ENCODE data around the gene EHD4.

EHD4 gene

DNA sequence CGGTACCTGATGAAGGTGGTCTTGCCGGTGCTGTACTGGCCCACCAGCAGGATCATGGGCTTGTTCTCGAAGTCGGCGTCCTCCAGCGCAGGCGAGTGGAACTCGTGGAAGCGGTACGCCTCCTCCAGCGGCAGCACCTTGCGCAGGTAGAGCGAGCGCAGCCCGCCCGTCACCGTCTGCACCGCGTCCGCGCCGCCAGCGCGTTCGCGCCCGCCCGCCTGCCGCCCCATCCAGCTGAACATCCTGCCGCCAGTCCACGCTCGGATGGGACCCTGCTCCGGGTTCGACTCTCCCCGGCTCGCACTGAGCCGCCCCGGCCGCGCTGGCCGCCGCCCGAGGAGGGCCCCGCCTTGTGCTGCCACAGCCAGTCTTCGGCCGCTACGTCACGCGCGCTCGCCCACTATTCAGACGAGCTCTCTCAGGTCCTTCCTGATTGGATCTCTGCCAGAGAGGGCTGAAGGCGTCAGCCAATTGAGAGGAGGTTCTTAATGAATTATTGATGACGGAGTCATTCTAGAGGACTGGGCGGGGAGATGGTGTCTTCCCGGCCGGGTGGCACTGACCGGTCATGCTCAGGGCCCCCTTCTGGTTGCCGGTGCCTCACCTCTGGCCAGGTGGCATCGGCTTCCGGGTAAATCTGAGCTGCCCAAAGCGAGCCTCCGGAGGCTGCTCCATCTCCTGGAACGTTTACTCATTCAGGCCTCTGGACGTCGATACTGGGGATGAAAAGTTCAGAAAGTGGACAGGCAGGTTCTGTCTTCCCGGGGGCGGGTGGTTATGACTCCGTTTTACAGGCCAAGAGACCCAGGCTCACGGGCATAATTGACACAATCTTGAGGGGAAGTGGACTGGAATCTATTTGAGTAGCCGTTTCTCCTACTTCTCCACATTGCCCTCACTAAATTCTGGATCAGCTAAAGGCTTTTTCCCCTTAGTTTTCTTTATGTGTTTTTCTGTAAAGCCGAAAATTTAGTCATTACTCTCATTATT lies at the start of gene EHD4:
TSS of gene EHD4 (minus strand) at position 305 of the 990 bp plus-strand sequence. CDS start at position 242, 63 bp downstream.
- peak; percentile 93 to 95 for DNase-seq

DNA sequence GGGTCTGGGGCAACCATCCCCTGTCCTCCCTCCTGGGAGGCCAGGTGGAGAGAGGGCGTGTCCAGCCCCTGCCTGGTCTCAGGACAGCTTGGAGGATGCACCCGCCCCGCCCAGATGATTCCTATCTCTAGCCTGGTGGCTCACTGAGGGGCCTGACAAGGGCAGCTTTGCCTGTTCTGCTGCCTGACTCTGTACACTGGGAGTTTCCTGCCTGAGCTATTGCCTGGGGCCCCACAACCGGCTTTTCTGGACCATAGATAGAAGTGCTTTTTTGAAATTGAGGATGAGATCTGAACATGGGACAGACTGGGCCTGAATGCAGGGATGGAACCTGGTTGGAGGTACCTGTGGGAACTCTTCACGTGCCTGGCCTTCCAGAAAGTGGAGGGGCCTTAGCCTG lies 49.2 kb upstream of the EHD4 start:
- DNase-seq = no peak

DNA sequence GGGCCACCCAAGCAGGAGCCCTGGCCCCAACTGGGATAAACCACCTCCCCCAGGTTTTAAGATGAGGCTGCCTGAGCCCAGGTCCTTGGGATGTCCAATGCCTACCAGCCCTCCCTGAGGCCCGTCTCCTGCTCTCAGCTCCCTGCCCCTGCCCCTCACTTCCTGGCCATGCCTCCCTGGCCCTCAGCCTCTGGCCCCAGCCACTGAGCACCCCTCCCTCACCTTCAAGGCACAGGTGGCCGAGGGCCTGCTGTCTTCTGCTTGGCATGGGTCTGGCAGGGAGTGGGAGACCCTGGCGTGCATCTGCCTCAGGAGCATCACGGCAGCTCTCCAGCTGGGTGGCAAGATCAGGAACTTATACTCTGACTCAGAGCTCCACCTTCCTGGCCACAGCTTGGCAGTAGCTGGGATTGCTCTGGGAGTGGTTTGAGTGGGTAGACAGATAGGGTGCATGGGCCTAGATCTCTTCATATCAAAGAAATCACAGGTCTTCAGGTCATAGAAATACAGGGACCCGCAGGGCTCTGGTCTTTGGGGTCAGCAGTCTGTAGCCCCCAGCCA lies 48.4 kb upstream of the EHD4 start, which contains the start of gene PLA2G4E:
TSS of gene PLA2G4E (minus strand) at position 330 of the 561 bp plus-strand sequence. CDS start at position 318, 12 bp downstream.
- DNase-seq = no peak

DNA sequence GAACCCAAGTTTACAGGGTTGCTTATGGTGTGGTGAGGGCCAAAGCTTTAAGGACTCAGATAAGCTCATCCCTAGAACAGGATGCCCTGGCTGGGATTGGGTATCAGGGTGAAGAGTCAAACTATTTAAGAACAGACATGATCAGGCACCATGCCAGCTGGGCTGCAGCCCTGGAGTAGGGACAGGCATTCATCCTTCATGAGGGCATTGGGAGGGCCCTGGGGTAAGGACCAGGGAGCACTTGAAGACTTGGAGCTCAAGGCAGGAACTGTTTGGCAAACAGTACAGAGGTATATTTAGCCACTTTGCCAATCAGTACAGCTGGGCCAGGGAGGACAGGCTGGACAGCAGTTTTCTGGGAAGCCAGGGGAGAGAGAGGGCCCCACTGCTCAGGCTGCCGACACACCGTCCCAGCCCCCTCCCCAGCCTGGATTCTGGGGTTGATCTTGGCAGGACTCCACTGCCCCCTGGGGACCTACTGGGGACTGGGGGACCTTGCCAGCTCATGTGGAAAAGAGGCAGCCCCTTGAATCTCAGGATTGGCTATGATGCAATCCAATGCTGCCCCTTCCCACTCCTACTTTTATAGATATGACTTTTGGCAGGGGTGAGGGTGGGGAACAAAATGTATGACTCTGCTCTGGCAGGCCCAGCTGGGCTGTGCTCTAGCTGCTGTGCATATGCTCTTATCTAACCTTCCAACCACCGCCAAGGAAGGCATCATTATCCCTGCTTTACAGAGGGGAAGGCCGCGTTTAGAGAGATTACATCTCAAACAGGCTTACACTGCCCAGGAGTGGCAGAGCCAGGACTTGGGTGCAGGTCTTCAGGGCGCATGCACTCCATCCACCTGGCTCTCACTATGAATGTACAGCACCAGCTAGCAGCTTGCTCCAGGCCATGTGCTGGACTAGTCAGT lies 46.2 kb upstream of the EHD4 start:
- DNase-seq = no peak

DNA sequence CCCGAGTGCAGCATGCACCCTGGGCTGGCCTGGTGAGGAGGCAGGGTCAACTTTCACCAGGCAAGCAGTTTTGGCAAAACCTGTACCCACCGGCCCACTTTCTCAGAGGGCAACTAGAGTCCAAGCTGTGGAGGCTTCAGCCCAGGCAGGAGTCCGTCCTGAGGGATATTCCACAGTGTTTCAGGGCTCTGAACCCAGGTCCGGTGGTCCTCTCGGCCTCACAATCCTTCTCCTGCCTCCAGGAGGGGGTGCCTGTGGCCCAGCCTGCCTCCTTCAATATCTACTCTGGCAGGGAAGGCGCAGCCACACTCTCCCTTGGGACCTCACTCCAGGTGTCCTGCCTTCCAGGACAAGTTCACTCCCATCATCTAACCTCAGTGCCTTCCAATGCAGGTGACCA lies 44.6 kb upstream of the EHD4 start:
- DNase-seq = no peak

DNA sequence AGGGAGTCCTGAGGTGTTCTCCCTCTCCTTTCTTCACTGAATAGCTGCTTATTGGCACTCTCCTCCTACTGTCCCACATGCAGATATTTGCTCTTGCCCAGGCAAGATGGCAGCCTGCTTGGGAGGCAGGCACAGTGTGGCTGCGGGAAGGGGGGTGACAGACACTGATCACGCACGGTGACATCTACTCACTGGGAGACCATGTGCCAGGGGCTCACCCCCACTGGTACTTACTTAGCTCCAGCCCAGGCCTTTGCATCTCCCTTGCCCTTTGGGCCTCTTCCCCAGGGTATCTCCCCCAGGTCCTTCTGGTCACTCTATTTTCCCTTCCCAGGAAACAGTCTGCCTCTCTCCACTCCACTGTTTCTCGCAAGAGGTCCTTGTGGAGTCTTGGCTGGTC lies 42.0 kb upstream of the EHD4 start:
- DNase-seq = no peak

DNA sequence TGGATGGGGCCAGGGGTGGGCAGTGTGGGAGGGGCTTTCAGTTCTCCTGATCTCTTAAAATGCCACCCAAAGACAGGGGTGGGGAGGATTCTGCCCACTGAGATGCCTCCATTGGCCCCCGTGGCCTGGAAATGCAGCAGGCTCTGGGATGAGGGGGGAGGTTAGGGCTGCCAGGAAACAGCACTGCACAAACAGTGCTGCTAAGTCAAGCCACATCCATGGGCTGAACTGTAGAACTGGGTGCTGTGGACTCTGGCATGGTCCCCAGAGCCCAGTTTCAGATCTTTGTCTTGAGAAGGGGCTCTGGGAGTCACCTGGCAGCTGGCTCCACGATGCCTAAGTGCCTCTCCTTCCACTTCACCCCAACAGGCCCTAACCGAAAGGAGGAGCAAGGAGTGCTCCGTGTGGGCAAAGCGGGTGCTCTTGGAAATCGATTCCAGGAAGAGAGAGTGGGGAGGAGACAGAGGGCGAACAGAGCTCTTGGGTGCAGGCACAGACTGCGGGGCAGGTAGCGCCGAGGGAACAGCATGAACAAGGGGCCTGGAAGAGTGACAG lies 40.6 kb upstream of the EHD4 start:
- DNase-seq = no peak

DNA sequence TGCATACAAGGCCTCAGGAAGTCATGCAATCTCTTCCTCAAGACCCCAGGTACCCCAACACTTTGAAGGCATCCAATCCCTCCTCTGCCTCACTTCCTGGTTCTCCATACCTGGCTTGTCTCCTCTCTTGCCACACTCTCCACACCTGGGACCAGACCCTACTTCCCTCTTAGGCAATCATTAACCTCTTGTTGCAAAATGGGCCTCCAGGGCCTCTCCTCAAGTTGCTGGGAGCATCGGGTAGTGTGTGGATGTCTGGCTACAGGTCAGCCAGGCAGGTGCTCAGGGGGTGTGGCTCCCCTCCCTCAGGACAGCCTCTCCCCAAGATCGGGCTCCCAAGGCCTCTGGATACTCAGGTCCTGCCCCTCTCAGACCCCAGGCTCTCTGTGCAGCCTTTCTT lies 39.9 kb upstream of the EHD4 start:
- DNase-seq = no peak

DNA sequence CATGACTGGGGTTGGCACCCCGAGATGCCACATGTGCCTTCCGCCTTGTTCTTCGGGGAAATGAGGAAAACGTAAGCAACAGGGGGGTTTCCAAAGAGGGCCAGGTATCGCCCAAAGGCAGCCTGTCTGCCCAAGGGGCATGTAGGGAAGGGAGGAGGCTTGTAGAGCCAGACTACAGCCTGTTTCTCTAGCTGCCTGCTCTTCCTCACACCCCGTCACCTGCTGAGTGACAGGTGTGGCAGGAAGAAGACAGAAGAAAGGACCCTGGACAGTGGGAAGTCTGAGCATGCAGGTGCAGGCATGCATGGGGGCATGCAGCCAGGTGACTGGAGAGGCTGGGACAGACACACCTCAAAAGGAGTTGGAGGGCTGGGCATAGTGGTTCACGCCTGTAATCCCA lies 38.7 kb upstream of the EHD4 start:
- no peak for DNase-seq

DNA sequence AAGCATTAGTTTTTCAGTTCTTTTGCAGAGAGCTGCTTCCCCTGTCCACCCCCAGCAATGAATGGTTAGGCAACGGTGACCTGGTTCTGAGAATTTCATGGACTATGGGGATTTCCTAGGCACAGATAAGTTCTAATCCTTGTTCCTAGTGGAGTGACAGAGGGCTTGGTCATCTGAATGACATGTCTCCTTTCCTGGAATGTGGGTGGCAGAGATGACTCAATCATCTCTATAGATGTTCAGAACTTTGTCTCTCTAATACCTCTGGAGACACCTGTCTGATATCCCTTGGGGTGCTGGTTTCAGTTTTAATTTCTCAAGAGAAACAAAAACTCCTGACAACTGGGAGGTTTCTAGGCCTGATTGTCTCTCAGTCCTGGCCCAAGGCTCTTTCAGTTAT lies 38.1 kb upstream of the EHD4 start:
- no peak for DNase-seq

DNA sequence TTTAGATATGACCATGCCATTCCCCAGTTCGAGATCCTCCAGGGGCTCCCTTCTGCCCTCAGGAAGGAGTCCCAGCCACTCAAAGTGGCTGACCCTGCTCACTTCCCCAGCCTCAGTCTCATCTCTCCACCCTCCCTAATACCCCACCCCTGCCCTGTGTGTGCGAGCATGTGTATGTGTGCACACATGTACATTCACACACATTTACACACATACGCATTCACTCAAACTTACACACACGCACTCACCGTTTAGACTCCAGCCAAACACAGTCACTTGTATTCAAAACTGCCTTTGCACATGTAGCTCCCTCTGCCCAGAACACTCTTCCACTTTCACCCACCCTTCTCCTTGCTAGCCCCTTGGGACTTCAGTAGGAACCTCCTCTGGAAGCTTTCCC lies 37.1 kb upstream of the EHD4 start:
- DNase-seq = no peak

DNA sequence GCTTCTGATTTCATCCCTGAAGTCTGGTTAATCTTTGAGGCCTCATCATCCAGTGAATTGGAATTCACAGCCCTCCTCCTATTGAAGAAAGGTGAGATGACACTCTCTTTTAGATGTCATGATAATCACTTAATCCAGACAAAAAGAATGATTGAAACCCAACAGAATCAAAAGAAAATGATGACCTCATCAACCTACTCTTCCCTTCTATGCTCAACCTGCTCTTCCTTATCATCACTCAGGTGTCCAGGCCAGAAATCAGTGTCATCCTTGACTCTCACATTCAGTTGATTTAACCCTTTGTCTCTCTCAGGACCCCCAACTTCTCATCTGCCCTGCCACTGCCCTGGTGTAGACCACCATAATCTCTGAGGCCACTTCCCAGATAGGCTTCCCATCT lies 36.7 kb upstream of the EHD4 start:
- DNase-seq = no peak

DNA sequence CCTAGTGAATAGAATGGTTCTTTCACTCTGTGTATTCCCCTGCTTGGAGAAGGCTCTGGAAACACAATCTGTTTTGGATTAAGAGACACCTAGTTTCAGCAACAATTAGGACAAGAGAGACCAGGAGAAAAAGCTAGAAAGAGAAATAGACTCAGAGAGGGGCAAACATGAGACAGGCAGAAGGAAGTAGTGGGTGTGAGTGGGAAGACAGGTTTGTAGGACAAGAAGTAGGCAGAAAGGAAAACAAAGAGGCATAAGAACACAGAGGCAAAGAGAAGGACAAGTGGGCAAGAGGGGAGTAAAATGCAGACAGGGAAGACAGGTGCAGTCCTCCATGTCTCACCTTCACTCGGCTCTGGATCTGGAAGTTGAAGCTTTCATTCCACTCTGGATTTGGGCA lies 35.0 kb upstream of the EHD4 start:
- DNase-seq = no peak

DNA sequence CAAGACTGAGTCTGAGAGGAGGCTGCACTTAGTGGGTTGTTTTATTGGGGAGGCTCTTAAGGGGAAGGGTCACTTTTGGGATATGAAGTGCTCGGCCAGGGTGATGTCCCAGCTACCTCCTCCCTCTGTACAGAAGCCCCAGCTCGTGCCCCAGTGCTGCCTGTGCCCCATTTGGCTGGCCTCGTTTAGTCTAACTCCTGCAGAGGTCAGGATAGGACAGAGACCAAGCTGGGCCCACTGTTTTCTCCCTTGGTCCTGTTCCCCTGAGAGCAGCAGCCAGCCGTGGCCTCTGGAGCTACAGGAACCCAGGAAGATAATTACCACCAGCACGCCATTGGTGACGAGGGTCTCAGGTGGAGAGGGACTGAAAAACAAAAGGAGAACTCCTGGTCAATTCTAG lies 30.0 kb upstream of the EHD4 start:
- no peak for DNase-seq

DNA sequence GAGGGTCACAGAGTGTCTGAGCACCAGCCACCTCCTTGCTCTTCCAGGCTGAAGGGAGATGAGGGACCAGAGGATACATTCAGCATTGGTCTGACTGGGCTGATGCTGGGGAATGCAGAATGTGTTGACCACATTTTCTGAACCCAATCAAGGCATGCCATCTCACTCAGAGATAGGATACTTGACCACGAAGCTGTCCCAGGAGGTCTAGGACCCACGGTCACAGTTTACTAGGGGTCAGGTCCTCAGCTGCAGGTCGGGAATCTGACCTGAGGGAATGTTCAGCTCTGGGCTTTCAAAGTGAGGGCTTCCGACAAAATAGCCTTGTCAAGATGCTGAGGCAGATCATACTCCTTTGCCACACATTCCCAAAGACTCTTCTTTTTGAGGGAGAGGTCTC lies 28.9 kb upstream of the EHD4 start:
- DNase-seq = no peak

DNA sequence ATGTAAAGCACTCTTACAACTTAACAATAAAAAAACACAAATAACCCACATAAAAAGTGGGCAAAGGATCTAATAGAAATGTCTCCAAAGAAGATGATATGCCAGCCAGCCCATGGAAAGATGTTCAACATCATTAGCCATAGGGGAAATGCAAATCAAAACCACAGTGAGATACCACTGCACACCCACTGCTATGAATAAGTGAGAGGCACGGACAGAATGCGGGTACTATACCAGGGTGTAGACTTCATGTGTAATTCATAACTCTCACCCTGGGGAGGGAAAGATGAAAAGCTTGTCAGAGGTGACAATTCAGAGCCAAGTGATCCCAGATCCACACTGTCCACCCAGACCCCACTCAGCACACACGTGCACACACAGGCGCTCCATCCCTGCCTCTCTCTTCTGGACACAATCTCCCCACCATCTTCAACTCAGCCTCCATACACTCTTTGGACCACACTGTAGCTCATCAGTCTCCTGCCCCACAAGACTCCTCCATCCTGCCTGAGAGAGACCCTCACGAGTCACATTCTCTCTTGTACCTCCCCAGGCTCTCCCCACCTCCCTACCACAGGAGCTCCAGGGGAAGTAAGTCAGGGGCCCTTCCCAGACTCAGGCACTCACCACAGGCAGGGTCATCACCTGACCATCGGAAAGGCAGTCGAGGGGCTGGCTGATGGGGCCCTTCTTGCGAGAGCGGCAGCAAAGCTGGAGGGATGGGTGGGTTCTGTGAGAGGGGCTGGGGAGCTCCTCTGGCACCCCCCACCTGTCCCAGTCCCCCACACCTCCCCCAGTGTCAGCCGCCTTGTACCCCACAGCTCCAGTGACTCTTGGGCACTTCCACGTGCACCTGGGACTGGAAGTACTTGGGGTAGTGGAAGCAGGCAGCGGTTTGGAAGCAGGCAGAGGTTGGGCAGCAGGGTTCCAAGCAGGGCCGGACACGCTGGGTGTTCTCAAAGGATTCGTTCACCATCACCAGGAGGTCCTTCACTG lies 27.2 kb upstream of the EHD4 start:
- no peak for DNase-seq

DNA sequence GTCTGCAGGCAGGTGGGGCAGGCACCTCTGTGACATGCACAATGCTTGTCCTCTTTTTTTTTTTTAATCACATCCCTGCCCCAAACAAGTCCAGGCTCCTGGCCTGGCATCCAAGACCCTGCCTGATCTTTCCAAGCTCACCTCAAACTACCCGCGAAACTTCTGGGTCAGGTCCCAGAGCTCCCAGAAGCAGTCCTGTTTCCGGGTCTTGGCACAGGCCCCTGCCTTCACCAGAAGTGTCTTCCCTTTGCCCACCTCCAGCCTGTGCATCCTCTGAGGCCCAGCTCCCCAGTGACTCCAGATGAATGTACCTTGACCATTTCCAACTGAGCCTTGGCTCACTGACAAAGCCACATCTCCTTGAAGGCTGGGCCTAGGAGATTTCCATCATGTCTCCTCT lies 25.5 kb upstream of the EHD4 start:
- no peak for DNase-seq

DNA sequence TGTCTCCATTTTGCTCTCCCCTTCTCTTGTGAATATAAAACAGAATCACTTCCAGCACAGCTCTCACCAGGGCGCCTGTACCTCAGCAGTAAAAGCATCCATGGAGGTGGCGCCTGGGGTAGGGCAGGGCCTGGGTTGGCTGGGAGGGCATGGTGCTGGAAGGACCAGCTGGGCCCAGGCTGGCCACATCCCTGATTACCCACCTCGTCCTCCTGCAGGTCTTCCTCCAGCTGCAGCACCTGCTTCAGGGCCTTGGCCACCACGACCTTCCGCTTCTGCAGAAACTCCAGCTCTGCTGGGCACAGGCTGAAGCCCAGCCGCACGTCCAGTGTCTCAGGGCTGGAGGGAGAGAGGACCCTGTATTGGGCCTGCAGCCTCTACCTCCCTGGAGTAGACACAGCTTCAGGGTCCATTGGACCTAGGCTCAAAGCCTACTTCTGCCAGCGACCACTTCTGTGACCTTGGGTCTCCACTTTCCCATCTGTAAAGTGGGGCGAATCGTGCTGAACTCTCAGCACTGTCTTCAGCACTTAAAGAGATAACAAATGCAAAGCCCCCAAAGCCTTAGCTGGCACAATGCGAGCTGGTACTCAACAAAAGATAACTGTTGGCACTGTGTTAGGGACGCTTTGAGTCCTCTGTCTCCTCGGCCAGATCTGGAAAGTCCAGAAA lies 24.7 kb upstream of the EHD4 start:
- no peak for DNase-seq

DNA sequence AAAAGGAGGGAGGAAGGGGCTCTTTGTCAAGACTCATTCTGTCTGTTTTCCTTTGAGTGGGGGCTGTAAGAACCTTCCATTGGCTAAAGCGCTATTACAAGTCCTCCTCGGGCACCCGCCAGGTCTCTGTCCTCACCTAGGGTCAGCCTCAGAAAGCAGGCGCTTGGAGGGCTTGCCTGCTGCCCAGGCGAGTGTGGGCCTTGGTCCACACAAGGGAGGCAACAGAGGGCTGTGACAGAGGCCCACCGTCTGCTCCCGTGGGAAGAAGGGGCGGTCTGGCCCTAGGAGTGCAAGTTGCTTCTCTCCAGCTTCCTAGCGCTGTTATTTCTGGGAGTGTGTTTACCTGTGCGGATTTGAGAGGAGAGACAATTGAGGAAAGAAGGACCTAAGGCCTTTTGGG lies 24.0 kb upstream of the EHD4 start:
- no peak for DNase-seq

DNA sequence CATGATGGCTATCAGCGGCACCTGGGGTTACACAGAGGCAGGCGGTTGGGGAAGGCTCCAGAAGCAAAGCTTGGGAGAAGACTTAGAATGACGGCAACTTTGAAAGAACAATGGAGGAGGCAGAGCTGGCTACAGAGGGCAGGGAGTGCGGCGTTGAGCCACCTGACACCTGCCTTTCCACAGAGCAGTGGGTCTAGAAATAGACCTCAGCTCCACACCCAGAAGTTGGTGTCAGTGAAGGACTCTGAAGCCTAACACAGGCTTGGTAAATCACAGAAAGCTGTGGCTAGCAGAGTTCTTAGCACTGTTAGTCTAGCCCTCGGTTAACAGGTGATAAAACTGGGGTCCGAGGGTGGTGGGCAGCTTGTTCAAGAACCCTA lies 23.1 kb upstream of the EHD4 start:
- DNase-seq = no peak

All from stimulated activated CD4-positive, alpha-beta T cell treated with anti-CD3 and anti-CD28 coated beads, Interleukin-2, amount 100 ng/mL, for 24 hours (primary cell).